ENCODE data around the gene CDC42BPB.

Gene CDC42BPB

GRCh38 chr14:102964152-102964730 is 93.1 kb downstream of the CDC42BPB start:
- DNase-seq = no peak

- no peak for DNase-seq
Observed at GRCh38 chr14:102962111-102962627, 95.2 kb downstream of the CDC42BPB start.

DNA sequence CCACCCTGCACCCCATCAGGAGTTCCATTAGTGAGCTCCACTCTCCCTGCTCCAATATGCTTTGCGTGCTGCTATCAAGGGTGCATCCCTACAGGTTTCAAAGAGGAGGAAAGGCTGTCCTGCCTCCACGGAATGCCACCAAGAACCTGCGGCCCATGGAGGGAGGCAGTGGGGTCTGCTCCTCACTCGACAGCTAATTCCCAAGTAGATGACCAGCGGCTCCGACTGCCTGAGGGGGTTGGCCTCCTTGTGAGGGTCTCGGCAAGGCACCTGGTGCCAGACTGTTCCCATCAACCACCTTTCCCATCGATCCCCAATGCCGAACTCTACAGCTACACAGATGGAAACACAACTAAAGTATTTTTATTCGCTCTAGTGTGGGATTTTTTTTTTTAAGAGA is 98.9 kb downstream of the CDC42BPB start:
- no peak for DNase-seq

- no peak for DNase-seq
Observed at GRCh38 chr14:102957222-102957621, 100.1 kb downstream of the CDC42BPB start.

GRCh38 chr14:102955636-102956408 is 101.5 kb downstream of the CDC42BPB start:
- no peak for DNase-seq

DNA sequence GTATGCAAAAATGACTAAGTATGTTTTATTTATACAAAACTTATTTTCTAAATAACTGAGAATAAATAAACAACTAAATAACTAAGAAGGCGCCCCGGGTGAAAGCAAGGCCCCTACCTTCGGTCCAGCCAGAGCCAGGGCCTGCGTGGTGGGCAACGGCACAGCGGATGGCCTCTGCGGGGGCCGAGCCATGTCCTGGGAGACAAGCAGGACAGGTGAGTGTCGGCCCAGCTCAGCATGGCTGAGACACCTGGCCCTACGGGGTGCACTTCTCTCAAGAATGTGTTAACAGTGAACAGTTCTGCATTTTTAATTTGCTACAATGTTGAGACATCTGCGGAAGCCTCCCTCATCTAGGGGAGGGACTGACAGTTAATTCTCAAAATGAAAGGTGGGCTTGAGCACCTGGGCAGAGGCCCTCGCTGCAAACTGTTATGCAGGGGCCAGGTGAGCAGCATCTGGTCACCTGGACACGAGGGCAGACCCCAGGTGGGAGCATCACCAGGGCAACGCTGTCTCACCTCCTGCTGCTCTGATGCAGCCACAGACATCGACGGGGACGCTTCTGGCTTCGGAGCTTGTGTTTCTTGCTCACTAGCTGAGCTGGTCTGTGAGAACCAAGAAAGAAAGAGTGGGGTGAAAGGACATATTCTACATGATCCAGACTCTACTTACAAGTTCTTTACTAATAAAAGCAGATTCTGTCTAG is 103.1 kb downstream of the CDC42BPB start:
- DNase-seq = no peak

GRCh38 chr14:102953100-102953499 is 104.2 kb downstream of the CDC42BPB start:
- no peak for DNase-seq

- DNase-seq = no peak
Observed at GRCh38 chr14:102952276-102952675, 105.1 kb downstream of the CDC42BPB start.

GRCh38 chr14:102951799-102952198 is 105.5 kb downstream of the CDC42BPB start:
- no peak for DNase-seq

DNA sequence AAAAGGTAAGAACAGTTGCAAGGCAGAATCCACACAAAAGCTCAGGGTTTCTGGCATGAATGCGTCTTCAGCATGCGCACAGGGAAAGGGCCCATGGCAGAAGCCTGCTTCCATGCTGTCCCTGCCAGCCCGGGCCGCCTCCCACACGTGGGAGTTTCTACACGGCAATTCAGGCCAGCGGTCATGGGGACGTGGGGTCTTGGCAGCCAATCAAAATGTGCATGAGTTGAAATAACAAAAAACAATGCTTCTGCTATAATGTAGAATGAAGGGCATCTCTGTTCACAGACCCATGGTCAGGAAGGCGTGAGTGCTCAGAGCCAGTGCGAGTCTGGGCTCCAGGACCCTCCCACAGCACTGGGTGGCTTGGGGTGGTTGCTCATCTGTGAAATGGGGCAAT is 106.3 kb downstream of the CDC42BPB start:
- no peak for DNase-seq

DNA sequence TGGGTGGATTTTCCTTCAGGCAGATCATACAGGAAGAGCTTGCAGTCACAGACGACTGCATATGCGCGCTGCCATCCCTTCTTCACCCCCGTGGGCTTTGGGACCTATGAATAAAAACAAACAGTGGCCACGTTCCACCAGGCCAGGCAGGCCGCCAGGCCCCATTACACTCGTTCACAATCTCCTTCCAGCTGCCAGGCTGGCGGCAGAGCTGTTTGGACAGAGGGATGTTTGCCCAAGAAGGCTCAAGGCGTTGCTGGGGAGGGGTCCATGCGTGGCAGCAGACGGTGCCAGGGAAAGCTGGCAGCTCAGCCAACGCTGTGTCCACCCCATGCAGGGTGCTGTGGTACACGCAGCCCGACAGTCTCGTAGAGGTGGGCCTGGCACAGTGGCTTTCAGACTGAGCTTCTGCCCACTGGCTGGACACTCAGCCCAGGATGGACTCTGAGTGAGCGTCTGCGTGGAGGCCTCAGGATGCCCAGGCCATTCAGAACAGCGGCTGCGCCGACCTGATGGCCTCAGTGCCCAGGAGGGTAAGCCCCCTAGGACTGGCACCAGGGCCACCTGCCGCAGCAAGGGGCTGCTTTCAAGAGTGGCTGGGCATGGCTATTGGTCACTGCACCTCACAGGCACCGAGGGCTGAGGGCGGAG is 107.4 kb downstream of the CDC42BPB start:
- DNase-seq = peak; percentile 19

DNA sequence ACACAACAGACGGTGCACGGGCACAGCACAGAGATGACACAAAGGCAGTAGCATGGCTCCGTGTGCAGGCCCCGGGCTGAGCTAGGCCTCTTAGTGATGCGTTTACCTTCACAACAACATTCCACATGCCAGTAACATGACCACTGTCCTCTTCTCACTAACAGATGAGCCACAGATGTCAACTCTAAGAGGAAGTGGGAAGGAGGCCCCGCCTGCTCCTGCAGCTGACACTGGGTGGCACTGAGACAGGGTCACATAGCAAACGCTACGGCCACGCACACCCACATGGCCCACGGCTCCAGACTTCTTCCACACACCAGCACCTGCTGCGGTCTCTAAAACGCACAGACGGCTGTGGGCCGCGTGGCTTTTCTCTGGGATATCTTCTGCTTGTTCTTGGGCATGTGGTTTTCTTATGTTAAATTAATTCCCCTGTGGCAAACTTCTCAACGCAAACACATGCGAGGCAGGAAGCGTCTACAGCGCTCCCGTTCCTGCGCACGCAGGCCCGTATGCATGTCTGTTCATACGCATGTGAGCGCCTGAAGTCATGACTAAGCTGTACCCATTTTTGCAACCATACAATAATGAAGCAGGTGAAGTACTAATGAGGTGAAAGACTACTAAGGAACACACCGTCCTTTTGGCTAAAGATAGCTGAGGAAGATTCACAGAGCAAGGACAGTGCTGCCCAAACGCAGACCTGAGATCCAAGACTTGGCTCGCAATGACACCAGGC is 108.1 kb downstream of the CDC42BPB start:
- DNase-seq = no peak

GRCh38 chr14:102948698-102949061 is 108.7 kb downstream of the CDC42BPB start:
- DNase-seq = peak; percentile 9

DNA sequence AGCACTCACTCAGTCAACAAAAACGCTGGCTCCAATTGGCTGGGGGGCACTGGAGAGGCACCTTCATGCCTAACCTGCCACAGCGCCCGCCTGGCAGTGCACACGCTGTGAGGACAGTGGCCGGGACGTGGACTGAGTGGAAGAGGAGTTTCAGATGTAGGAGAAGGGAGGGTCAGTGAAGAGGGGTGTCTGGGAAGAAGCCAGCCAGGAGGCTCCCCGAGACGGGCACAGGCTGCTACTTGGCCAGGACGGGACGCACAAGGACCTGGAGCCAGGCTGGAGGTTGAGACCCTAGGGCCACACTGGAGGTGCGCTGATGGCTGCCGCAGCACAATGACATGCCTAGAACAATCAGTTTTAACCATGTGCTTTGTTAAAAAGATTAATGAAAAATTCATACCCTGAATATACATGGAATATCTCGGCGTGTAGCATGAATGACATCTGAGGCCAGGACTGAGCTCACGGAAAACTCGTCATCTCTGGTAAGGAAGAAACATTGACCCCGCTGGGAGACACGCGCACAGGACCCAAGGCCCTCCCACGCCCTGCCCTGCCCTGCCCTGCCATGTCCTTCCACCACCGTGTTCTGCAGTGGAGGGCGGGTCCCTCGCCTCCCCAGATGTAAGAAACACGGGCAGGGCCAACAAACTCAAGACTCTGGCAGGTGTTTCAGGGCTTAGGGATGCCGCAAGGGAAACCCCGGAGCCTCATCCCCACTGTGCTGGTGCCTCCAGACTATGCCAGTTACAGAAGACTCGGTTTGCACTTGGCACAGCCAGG is 109.8 kb downstream of the CDC42BPB start:
- DNase-seq = no peak

GRCh38 chr14:102945346-102946130 is 111.8 kb downstream of the CDC42BPB start:
- DNase-seq = no peak

- DNase-seq = no peak
Observed at GRCh38 chr14:102944448-102945330, 112.7 kb downstream of the CDC42BPB start.

DNA sequence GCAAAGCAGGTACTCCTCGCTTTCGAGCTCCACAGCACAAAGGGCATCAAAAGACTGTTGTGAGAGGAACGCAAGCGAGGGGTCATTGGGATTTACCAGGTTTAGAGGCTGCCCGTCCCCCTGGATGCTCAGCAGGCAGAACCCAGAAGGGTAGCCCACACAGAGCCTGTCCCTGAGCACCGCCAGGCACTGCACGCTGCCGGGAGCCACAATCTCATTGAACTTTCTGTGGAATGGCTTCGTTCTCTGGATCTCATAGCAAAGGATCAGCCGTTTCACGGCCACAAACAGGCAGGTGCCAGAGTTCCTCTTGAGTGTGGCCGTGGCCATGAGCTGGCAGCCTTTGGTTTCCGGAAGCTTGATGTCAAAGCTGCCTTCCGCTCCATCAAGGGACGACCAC is 113.4 kb downstream of the CDC42BPB start:
- DNase-seq = no peak

DNA sequence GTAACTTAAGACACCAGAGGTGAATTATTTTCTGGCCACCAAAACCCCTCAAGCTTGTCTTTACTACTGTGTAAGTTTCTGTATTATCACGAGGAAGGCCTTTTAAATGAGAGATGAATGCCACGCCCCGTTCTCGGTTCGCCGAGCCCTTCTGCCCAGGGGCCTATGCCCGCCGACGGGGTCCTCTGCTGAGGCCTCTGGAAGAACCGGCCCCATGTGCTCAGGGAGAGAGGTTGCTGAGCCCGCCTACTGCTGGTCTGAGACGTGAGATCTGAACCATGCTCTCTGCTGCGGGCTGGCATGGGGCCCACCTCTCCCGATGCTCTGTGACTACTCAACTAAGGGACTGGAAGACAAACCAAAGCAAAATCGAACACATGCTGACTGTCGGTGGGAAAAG is 113.9 kb downstream of the CDC42BPB start:
- DNase-seq = no peak

GRCh38 chr14:102942069-102942468 is 115.3 kb downstream of the CDC42BPB start:
- no peak for DNase-seq
